ENCODE results near the gene KRTDAP. TPM values are rescaled to one million over a fixed set of nuclear protein-coding genes. Genes with fewer than 3 reads are reported as not detected.

Gene KRTDAP
- total RNA-seq, 4 donors from 2014 or later: 2.7 TPM; not detected in 3

DNA sequence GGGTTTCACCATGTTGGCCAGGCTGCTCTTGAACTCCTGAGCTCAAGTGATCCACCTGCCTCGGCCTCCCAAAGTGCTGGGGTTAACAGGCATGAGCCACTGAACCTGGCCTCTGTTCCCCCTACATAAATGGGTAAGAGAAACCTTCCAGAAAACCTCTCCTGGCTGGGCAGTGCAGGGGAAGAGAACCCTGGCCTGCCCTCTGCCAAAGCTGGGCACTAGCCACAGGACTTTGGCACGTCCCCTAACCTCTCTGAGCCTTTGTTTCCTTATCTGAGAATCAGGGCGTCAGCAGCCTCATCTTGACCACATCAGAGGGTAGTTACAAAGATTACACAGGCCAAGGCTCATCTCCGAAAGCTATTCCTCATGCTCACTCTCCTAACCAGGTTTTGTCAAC lies 35.6 kb upstream of the KRTDAP start:
- TF ChIP-seq POLR2A (IDR thresholded peaks at IDR 0.05): no peak
- TF ChIP-seq, protein P1, sequence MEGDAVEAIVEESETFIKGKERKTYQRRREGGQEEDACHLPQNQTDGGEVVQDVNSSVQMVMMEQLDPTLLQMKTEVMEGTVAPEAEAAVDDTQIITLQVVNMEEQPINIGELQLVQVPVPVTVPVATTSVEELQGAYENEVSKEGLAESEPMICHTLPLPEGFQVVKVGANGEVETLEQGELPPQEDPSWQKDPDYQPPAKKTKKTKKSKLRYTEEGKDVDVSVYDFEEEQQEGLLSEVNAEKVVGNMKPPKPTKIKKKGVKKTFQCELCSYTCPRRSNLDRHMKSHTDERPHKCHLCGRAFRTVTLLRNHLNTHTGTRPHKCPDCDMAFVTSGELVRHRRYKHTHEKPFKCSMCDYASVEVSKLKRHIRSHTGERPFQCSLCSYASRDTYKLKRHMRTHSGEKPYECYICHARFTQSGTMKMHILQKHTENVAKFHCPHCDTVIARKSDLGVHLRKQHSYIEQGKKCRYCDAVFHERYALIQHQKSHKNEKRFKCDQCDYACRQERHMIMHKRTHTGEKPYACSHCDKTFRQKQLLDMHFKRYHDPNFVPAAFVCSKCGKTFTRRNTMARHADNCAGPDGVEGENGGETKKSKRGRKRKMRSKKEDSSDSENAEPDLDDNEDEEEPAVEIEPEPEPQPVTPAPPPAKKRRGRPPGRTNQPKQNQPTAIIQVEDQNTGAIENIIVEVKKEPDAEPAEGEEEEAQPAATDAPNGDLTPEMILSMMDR (IDR thresholded peaks at IDR 0.05): no peak
- Histone ChIP-seq H3K9me3 (no peaks in the 10 kb centered on the region), H3K4me3 (replicated peaks in 1 of 3) (no peak overlapping the region), H3K27ac (no peak overlapping the region), H3K36me3 (no peaks in the 10 kb centered on the region), H3K4me1 (peaks cover 0 to 23% of the 10 kb centered on the region in 2 donors), H3K27me3 (no peaks in the 10 kb centered on the region)
- no peak for DNase-seq
- intact Hi-C loops (cut with DNase I): no loop called here
- 74% methylated on average over 4 of the region's 4 CpGs for WGBS, 2 donors

DNA sequence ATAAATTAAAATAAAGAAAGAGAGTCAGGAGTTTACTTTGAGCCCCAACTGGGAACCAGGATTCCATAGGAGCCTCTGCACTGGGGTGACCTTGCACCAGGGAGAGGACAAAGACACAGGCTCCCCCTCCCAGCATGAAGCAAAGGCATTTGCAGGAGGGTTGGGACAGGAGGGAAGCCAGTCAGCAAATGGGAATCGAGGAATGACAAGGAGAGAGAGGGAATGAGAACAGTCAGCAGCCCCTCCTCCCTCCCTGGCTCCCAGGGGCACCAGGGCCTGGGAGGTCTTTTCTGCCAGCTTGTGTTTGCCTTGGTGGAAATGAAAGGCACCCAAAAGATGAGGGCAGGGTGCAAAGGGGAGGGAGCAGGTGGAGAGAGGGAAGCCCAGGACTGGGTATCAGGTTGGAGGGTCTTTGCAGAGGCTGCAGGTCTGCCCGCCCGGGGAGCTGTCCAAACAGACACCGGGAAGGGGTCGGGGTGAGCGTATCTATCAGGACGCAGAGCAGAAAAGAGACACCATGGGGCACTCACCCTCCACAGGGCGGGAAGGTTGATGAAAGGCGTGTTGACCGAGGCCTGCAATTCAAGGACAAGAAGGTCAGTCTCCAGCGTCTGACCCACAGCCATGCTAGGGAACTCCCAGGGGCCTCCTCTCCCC lies 34.0 kb upstream of the KRTDAP start:
- Histone ChIP-seq H3K9me3 (no peaks in the 10 kb centered on the region), H3K4me3 (replicated peaks in 1 of 3) (no peak overlapping the region), H3K4me1 (peaks cover 0 to 27% of the 10 kb centered on the region in 2 donors), H3K36me3 (no peaks in the 10 kb centered on the region), H3K27me3 (no peaks in the 10 kb centered on the region), H3K27ac (no peak overlapping the region)
- WGBS, 2 donors: 57 to 59% methylated on average over 11 of the region's 11 CpGs
- intact Hi-C loops (cut with DNase I): no loop called here
- DNase-seq: no peak
- no peak for TF ChIP-seq POLR2A (IDR thresholded peaks at IDR 0.05)
- TF ChIP-seq, protein P1 (IDR thresholded peaks at IDR 0.05): no peak

DNA sequence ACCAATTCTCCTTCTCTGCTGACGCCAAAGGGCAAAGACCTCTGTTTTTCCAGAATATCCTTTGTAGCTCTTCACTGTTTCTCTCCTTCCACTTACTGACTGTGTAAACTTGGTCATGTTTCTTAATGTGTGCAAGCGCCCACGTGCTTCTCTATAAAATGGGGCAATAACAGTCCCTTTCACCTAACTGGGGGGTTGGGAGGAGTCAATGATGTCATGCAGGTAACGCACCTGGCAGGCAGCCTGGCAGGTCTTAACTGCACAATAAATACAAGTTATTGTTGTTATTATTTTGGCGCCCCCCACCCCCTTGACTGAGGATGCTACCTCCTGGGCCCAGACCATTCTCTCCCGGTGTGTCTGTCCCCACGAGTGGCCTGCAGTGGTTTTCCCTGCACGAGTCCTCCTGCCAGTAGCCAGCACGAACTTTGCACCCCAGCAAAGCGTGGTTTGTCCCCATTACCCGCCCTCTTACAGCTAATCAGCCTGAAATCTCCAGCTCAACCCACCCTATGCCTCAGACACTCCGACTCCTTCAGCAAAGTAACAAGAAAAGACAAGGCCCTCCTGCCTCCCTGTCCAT lies 32.6 kb upstream of the KRTDAP start:
- Histone ChIP-seq H3K9me3 (no peaks in the 10 kb centered on the region), H3K27me3 (no peaks in the 10 kb centered on the region), H3K4me1 (peaks cover 0 to 35% of the 10 kb centered on the region in 2 donors), H3K4me3 (replicated peaks in 1 of 3) (no peak overlapping the region), H3K27ac (no peak overlapping the region), H3K36me3 (no peaks in the 10 kb centered on the region)
- 87 to 92% methylated on average over 12 of the region's 12 CpGs for WGBS, 2 donors
- no peak for TF ChIP-seq POLR2A (IDR thresholded peaks at IDR 0.05)
- TF ChIP-seq, protein P1 (IDR thresholded peaks at IDR 0.05): no peak
- DNase-seq: no peak
- intact Hi-C loops (cut with DNase I): no loop called here

DNA sequence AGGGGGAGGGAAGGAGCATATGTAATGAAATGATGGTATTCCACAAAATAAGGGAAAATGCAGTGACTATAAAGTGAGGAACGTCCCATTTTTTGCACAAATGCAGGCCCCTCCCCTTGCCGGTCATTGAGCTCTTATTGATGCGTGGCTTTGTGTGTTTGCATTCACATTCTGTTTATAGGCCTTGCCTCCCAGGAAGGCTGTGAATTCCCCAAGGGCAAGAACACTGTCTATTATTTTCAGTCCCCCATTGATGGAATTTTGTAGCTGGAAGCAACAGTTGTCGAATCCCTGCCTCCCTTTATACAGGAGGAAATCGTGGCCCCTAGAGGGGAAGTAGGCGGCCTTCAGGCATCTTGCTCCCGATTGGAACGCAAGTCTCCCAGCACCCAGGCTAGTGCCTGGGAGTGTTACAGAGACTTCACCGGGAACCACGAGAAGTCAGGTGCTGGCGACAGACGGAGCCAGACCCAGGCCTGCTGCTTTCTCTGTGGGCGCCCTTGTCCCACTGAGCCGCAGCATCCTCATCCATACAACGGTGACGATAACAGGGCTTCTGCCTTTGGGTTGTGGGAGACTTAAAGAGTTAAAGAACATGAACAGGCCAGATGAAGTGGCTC lies 31.0 kb upstream of the KRTDAP start:
- H3K9me3 ChIP-seq: no peaks in the 10 kb centered on the region
- H3K4me3 ChIP-seq (replicated peaks in 1 of 3): no peak overlapping the region
- no peak for TF ChIP-seq POLR2A (IDR thresholded peaks at IDR 0.05)
- TF ChIP-seq, protein P1 (IDR thresholded peaks at IDR 0.05): no peak
- WGBS, 2 donors: 39 to 45% methylated on average over 16 of the region's 16 CpGs
- H3K27ac ChIP-seq: peak overlapping the region; percentile 8 to 80 (median 61)
- DNase-seq: peak; percentile 70 to 72
- H3K4me1 ChIP-seq: peaks cover 0 to 35% of the 10 kb centered on the region in 2 donors
- no peaks in the 10 kb centered on the region for H3K36me3 ChIP-seq
- intact Hi-C loops (cut with DNase I): no loop called here
- H3K27me3 ChIP-seq: no peaks in the 10 kb centered on the region

DNA sequence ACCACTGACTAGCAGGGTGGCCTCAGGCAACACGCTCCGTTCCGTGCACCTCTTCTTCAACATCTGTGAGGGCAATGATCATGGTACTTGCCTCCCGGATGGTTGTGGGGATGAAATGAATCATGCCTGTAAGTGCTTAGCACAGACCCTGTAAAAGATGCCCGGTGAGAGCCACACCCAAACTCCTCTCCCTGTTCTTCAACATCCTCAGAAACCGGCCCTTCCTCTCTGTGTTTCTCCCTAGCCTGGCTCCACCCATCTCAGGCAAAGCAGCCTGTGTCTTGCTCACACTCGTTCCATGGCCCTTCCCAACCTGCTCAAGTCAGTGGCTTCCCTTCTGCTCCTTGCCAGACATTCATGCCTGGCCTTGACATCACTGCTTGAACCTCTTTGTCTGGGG lies 29.0 kb upstream of the KRTDAP start:
- Histone ChIP-seq H3K27me3 (no peaks in the 10 kb centered on the region), H3K36me3 (no peaks in the 10 kb centered on the region), H3K27ac (no peak overlapping the region), H3K4me3 (replicated peaks in 1 of 3) (no peak overlapping the region), H3K4me1 (peaks cover under 1 to 26% of the 10 kb centered on the region in 2 donors), H3K9me3 (no peaks in the 10 kb centered on the region)
- DNase-seq: peak in 1 of 2 donors; percentile 13
- intact Hi-C loops (cut with DNase I): no loop called here
- no peak for TF ChIP-seq POLR2A (IDR thresholded peaks at IDR 0.05)
- TF ChIP-seq, protein P1 (IDR thresholded peaks at IDR 0.05): no peak
- WGBS, 2 donors: 61 to 64% methylated on average over 7 of the region's 7 CpGs

All from thyroid gland (tissue), 4 donors.